ENCODE results near the gene OR6C3. TPM values are rescaled to one million over a fixed set of nuclear protein-coding genes. Genes with fewer than 3 reads are reported as not detected.

Gene OR6C3
- not detected in 2 replicates for total RNA-seq (ENCODE audit: low replicate concordance)
- long read RNA-seq, result 0 reads

DNA sequence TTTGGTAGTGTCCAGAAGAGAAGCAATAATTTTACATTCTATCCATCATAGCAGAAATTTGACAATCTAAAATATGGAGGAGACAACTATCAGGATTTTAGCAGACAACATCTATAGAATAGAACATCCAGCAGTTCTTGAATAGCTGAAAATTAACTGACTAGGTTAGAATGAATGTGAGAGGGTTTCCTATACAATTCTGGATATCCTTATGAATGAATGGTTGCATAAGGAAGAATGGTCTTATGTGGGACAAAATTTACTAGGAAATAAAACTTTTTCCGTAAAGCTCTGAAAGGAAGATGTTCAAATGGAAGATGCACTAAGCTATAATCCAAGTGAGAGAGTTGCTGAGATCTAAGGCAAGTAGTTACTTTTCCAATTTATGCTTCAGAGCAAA is at the start of gene OR6C3:
Gene OR6C3 (plus strand): TSS at position 301 of the 400 bp plus-strand sequence. CDS start 955 bp downstream, outside the sequence.
- Mint-ChIP-seq H3K27me3 (peaks cover 2% of the 10 kb centered on the region), H3K9me3 (no peaks in the 10 kb centered on the region), H3K4me3 (no peak within 1 kb of the TSS), H3K36me3 (no peaks in the 10 kb centered on the region), H3K4me1 (ENCODE audit: unreplicated experiment) (no peaks in the 10 kb centered on the region), H3K27ac (no peak within 1 kb of the TSS)
- TF ChIP-seq, protein P1, sequence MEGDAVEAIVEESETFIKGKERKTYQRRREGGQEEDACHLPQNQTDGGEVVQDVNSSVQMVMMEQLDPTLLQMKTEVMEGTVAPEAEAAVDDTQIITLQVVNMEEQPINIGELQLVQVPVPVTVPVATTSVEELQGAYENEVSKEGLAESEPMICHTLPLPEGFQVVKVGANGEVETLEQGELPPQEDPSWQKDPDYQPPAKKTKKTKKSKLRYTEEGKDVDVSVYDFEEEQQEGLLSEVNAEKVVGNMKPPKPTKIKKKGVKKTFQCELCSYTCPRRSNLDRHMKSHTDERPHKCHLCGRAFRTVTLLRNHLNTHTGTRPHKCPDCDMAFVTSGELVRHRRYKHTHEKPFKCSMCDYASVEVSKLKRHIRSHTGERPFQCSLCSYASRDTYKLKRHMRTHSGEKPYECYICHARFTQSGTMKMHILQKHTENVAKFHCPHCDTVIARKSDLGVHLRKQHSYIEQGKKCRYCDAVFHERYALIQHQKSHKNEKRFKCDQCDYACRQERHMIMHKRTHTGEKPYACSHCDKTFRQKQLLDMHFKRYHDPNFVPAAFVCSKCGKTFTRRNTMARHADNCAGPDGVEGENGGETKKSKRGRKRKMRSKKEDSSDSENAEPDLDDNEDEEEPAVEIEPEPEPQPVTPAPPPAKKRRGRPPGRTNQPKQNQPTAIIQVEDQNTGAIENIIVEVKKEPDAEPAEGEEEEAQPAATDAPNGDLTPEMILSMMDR (conservative IDR thresholded peaks at IDR 0.05), result no peak
- no peak for DNase-seq (ENCODE audit: extremely low spot score, unreplicated experiment)

DNA sequence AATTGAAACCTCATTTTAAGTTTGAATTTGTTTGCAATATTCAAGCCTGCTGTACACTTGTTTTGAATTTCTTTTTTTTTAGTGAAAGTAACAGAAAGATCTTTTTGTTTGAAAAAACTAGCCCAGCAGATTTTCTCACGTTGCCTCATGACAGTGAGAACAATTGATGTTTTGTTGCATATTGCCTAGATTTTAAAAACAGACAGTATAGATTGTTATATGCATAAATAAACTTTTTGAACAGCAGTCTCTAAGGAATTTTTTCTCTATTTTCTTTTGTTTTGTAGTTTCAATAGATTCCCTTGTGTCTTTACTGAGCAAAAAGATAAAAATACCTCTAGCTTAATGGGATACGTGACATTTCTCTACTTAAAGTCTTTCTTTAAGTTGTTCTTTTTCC is 49.6 kb upstream of the OR6C3 start:
- no peak overlapping the region for H3K27ac Mint-ChIP-seq
- no peaks in the 10 kb centered on the region for H3K36me3 Mint-ChIP-seq
- no peaks in the 10 kb centered on the region for H3K4me1 Mint-ChIP-seq (ENCODE audit: unreplicated experiment)

DNA sequence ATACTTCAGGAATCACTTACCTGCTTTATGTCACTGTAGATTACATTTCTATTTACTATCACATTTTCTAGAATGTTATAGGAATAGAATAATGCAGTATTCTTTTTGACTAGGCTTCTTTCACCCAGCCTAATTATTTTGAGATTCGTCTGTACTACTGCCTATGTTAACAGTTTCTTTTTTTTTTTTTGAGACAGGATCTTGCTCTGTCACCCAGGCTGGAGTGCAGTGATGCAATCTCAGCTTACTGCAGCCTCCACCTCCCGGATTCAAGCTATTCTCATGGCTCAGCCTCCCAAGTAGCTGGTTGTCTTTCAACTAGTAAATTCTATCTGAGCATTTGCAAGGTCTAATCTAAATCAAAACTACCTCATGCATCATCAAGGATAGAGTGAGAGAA is 40.5 kb upstream of the OR6C3 start:
- no peak for DNase-seq (ENCODE audit: extremely low spot score, unreplicated experiment)
- Mint-ChIP-seq H3K4me1 (ENCODE audit: unreplicated experiment) (no peaks in the 10 kb centered on the region), H3K4me3 (no peak overlapping the region)

More for the DNA sequence above, 49.6 kb upstream of the OR6C3 start:
- Mint-ChIP-seq H3K27me3 (no peaks in the 10 kb centered on the region), H3K9me3 (no peaks in the 10 kb centered on the region), H3K4me3 (no peak overlapping the region)
- DNase-seq (ENCODE audit: extremely low spot score, unreplicated experiment), result no peak
- TF ChIP-seq, protein P1 (conservative IDR thresholded peaks at IDR 0.05), result no peak

DNA sequence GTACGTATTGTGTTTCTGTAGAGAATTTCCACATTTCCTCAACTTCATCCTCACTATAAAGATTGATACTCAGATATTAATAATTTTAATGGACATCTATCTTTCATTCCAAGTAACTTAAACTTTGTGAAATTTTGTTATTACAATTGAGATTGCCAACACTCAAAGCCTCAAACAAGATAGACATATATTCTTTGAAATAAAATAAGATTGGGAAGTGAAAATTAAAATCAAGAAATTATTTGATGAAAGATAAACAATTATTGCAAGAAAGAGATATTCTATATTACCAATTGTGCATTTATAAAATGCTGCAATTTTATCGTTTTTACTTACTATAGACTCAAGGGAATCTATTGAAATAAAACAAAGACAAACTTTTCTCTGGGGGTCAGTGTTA is 34.1 kb upstream of the OR6C3 start, which contains the start of gene OR6C6:
Gene OR6C6 (minus strand): TSS at position 101 of the 400 bp plus-strand sequence. CDS start 1,337 bp downstream, outside the sequence.
- Mint-ChIP-seq H3K9me3 (no peaks in the 10 kb centered on the region), H3K4me1 (ENCODE audit: unreplicated experiment) (no peaks in the 10 kb centered on the region), H3K36me3 (no peaks in the 10 kb centered on the region), H3K27me3 (peaks cover 5% of the 10 kb centered on the region), H3K27ac (no peak within 1 kb of the TSS), H3K4me3 (no peak within 1 kb of the TSS)
- no peak for DNase-seq (ENCODE audit: extremely low spot score, unreplicated experiment)
- TF ChIP-seq, protein P1 (conservative IDR thresholded peaks at IDR 0.05), result no peak

More for the DNA sequence above, 40.5 kb upstream of the OR6C3 start:
- Mint-ChIP-seq H3K9me3 (no peaks in the 10 kb centered on the region), H3K36me3 (no peaks in the 10 kb centered on the region), H3K27me3 (no peaks in the 10 kb centered on the region), H3K27ac (no peak overlapping the region)
- TF ChIP-seq, protein P1 (conservative IDR thresholded peaks at IDR 0.05), result no peak

DNA sequence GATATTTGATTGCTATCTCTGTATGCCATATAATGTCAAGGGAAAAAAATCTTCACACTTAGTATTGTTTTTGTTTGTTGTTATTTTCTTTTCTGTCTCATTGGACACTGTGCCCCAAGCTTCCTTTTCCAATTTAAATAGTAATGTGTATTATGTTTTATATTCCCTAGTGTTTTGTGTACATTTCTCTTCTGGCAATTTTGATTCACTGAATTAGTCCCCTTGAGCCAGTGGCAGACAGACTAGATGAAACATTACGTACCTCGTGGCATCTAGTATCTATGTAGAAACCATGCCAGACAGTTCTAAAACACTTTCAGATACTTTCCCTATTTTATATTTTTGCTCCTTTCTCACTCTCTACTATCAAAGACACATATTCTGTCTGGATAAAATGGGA is 16.5 kb upstream of the OR6C3 start, which contains the start of gene OR6C1:
Gene OR6C1 (plus strand): TSS at position 301 of the 400 bp plus-strand sequence. CDS start 6,257 bp downstream, outside the sequence.
- Mint-ChIP-seq H3K9me3 (no peaks in the 10 kb centered on the region), H3K4me1 (ENCODE audit: unreplicated experiment) (no peaks in the 10 kb centered on the region)
- DNase-seq (ENCODE audit: extremely low spot score, unreplicated experiment), result no peak

More for the DNA sequence above, 16.5 kb upstream of the OR6C3 start, which contains the start of gene OR6C1:
- Mint-ChIP-seq H3K36me3 (no peaks in the 10 kb centered on the region), H3K27me3 (peaks cover 6% of the 10 kb centered on the region), H3K27ac (no peak within 1 kb of the TSS), H3K4me3 (no peak within 1 kb of the TSS)
- TF ChIP-seq, protein P1 (conservative IDR thresholded peaks at IDR 0.05), result no peak
